CD4-positive, alpha-beta T cell (primary cell): ENCODE measurements around the gene CGB7. TPM values are rescaled to one million over a fixed set of nuclear protein-coding genes. Genes with fewer than 3 reads are reported as not detected.

Experiments used
- ATAC-seq: fragments of 200-7000 bp; cut with Tn5 transposase; one replicate; pipeline ENCODE4 v1.10.0; 2022; ENCODE audit warnings: mild to moderate bottlenecking; ENCODE audit not compliant: poor library complexity
- CTCF ChIA-PET: fragments of 350-600 bp; sonication (Branson Sonifier 250); formaldehyde crosslinking; loops from one replicate; lab custom pipeline; 2021; ENCODE audit warnings: antibody characterized with exemption, inconsistent platforms; lab: Charles Lee
- POLR2A ChIA-PET: fragments of 350-600 bp; sonication (Branson Sonifier 250); formaldehyde crosslinking; loops from one replicate; lab custom pipeline; 2021; ENCODE audit warnings: antibody characterized with exemption, inconsistent platforms; lab: Charles Lee
- DNase-seq, 14 experiments: peaks; one replicate each; pipeline ENCODE4 v3.0.0-alpha.2; 2013 to 2020; ENCODE audit warnings: mixed read lengths in 2 of 14
- H3K27ac ChIP-seq, 2 donors: one replicate each; pipeline versions ENCODE4 v1.5.1 to v1.7.0; 2013; ENCODE audit warnings: low read length in 2 of 2, low read depth in 1 of 2, mild to moderate bottlenecking in 1 of 2
- H3K27me3 ChIP-seq, 2 experiments: 1 replicate in 1 of 2; 2 replicates in 1 of 2; pipeline versions ENCODE4 v1.6.1 to v1.7.0; 2013; ENCODE audit warnings: low read length in 2 of 2, control low read depth in 1 of 2, mild to moderate bottlenecking in 1 of 2, moderate library complexity in 1 of 2; ENCODE audit not compliant: insufficient read depth in 2 of 2, control insufficient read depth in 1 of 2
- H3K36me3 ChIP-seq: one replicate; pipeline ENCODE4 v1.6.1; 2013; ENCODE audit warnings: low read length, control low read depth; ENCODE audit not compliant: insufficient read depth
- H3K4me1 ChIP-seq: one replicate; pipeline ENCODE4 v1.6.1; 2013; ENCODE audit warnings: low read length, control low read depth; ENCODE audit not compliant: insufficient read depth
- H3K4me3 ChIP-seq: one replicate; pipeline ENCODE4 v1.5.1; 2013; ENCODE audit warnings: mild to moderate bottlenecking, low read length, moderate library complexity
- H3K9me3 ChIP-seq, 2 experiments: 1 replicate in 1 of 2; 2 replicates in 1 of 2; pipeline versions ENCODE4 v1.6.1 to v1.7.0; 2013; ENCODE audit warnings: low read length in 2 of 2, mild to moderate bottlenecking in 2 of 2, control low read depth in 1 of 2, moderate library complexity in 1 of 2; ENCODE audit not compliant: control insufficient read depth in 1 of 2, insufficient read depth in 1 of 2
- H3K27ac Mint-ChIP-seq: one replicate; pipeline ENCODE4 v1.8.0; 2020; ENCODE audit warnings: mixed read lengths
- H3K27me3 Mint-ChIP-seq: one replicate; pipeline ENCODE4 v1.8.0; 2021; ENCODE audit warnings: mixed read lengths
- H3K36me3 Mint-ChIP-seq: one replicate; pipeline ENCODE4 v1.8.0; 2021; ENCODE audit warnings: low read depth, mixed read lengths
- H3K4me1 Mint-ChIP-seq: one replicate; pipeline ENCODE4 v1.8.0; 2021; ENCODE audit warnings: low read depth, mixed read lengths
- H3K4me3 Mint-ChIP-seq: one replicate; pipeline ENCODE4 v1.8.0; 2020; ENCODE audit warnings: mild to moderate bottlenecking, mixed read lengths
- H3K9me3 Mint-ChIP-seq: one replicate; pipeline ENCODE4 v1.8.0; 2020; ENCODE audit warnings: mixed read lengths
- intact Hi-C, 2 experiments: fragments of 100-400 bp; cut with DNase I in 1 of 2; cut with micrococcal nuclease in 1 of 2; formaldehyde crosslinking; loops; one replicate each; pipeline versions ENCODE4 v1.15.1 to v1.9.0; 2023 to 2025; cut with DNase I, micrococcal nuclease
- total RNA-seq, 174 experiments: library from RNA in 2 of 174; stranded (reverse) in 2 of 174; gene quantifications; one replicate each; pipeline ENCODE4 v1.2.3 and lab custom pipeline; 2021 to 2026
- TF ChIP-seq, protein P1 (sequence below): fragments of 200-600 bp; IDR thresholded peaks from one replicate; pipeline ENCODE4 v1.8.0; 2022; ENCODE audit warnings: antibody characterized with exemption, mild to moderate bottlenecking

Gene CGB7
- total RNA-seq, 2 experiments from 2014 or later: not detected

DNA sequence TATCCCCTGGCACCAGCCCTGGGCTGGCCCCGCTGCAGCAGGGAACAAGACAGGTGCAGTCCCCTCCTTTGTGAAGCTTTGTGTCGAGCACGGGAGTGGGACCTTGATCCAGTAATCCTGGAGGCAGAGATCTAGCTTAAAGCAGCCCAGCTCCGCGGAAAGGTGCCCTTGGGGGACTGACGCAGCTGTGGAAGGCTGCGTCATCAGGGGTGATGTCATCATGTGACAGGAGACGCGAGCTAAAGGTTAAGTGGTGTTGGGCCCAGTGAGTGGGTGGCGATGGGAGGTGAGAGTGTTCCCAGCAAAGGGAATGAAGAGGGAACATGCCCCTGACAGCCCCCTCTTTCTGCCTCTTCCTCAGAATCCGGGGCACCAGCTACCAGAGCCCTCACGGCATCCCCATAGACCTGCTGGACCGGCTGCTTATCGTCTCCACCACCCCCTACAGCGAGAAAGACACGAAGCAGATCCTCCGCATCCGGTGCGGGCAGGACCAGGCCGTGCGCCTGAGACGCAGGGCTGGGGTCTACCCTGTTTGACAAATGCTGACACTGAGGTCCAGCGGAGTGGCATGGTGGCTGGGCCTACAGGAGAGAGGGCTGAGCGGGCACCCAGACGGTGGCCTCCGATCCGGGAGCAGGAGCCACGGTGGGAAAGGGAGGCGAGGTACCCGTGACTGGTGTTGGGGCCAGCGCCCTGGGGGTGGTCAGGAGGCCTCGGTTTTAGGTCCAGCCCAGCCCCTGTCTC is 43.3 kb downstream of the CGB7 start:
- TF ChIP-seq, protein P1, sequence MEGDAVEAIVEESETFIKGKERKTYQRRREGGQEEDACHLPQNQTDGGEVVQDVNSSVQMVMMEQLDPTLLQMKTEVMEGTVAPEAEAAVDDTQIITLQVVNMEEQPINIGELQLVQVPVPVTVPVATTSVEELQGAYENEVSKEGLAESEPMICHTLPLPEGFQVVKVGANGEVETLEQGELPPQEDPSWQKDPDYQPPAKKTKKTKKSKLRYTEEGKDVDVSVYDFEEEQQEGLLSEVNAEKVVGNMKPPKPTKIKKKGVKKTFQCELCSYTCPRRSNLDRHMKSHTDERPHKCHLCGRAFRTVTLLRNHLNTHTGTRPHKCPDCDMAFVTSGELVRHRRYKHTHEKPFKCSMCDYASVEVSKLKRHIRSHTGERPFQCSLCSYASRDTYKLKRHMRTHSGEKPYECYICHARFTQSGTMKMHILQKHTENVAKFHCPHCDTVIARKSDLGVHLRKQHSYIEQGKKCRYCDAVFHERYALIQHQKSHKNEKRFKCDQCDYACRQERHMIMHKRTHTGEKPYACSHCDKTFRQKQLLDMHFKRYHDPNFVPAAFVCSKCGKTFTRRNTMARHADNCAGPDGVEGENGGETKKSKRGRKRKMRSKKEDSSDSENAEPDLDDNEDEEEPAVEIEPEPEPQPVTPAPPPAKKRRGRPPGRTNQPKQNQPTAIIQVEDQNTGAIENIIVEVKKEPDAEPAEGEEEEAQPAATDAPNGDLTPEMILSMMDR: no peak
- Histone ChIP-seq H3K4me1 (peaks cover 21% of the 10 kb centered on the region), H3K27ac (no peak overlapping the region), H3K36me3 (peaks cover 21% of the 10 kb centered on the region), H3K27me3 (no peaks in the 10 kb centered on the region), H3K4me3 (no peak overlapping the region), H3K9me3 (no peaks in the 10 kb centered on the region)
- Mint-ChIP-seq H3K4me3 (no peak overlapping the region), H3K27me3 (peaks cover 5% of the 10 kb centered on the region), H3K27ac (no peak overlapping the region), H3K4me1 (peaks cover 6% of the 10 kb centered on the region), H3K36me3 (peaks cover 34% of the 10 kb centered on the region), H3K9me3 (no peaks in the 10 kb centered on the region)
- ATAC-seq (no peak), DNase-seq (no peak)
- POLR2A ChIA-PET: no interaction called here
- intact Hi-C loops: no loop called here
- CTCF ChIA-PET: interaction anchor here (0.6 kb wide), 1 partner anchor 145 kb away, joined by 3 read pairs; no protein-coding TSS in a partner anchor

DNA sequence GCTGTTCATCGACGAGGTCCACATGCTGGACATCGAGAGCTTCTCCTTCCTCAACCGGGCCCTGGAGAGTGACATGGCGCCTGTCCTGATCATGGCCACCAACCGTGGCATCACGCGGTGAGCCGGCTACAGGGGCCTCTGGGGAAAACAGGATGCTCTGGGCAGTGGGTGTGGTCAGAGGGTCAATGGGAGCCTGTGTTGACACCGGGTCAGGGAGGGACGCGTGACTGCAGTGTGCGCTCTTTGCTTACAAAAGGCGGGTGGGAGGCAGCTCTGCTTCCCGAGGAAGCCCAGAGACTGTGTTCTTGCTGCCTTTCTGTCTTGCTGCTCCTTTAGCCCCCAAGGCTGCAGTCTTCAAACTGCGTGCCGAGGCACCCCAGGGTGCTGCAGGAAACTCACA is 46.4 kb downstream of the CGB7 start:
- no peak for DNase-seq
- no peak overlapping the region for H3K4me3 ChIP-seq
- H3K36me3 ChIP-seq: peaks cover 34% of the 10 kb centered on the region
- peaks cover 46% of the 10 kb centered on the region for H3K36me3 Mint-ChIP-seq
- CTCF ChIA-PET: interaction anchor here (1.1 kb wide), 1 partner anchor 11 kb away, joined by 3 read pairs; no protein-coding TSS in a partner anchor
- H3K9me3 Mint-ChIP-seq: no peaks in the 10 kb centered on the region
- H3K4me1 Mint-ChIP-seq: no peaks in the 10 kb centered on the region
- intact Hi-C loops: no loop called here
- H3K27ac Mint-ChIP-seq: no peak overlapping the region
- H3K27me3 Mint-ChIP-seq: no peaks in the 10 kb centered on the region
- TF ChIP-seq, protein P1: no peak
- H3K9me3 ChIP-seq: no peaks in the 10 kb centered on the region
- no peak overlapping the region for H3K4me3 Mint-ChIP-seq
- no peaks in the 10 kb centered on the region for H3K4me1 ChIP-seq
- POLR2A ChIA-PET: no interaction called here
- no peak for ATAC-seq
- no peaks in the 10 kb centered on the region for H3K27me3 ChIP-seq
- H3K27ac ChIP-seq: no peak overlapping the region

DNA sequence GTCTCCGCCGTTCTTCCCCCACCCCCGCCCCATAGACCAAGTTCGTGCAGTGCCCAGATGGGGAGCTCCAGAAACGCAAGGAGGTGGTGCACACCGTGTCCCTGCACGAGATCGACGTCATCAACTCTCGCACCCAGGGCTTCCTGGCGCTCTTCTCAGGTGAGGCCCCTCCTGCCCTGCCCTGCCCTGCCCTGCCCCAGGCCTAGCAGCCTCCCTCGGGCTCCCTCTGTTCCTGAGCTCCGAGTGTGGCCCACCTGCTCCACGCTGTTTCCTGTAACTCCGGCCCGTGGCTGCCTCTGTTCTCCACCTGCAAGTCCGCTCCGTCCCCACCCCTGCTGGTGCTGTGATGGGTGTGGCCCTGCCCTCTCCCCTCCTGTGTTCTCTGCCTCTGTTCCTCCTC is 47.1 kb downstream of the CGB7 start:
- intact Hi-C loops: no loop called here
- TF ChIP-seq, protein P1: no peak
- Mint-ChIP-seq H3K4me3 (no peak overlapping the region), H3K36me3 (peaks cover 51% of the 10 kb centered on the region), H3K27ac (no peak overlapping the region), H3K27me3 (no peaks in the 10 kb centered on the region), H3K4me1 (no peaks in the 10 kb centered on the region), H3K9me3 (no peaks in the 10 kb centered on the region)
- H3K9me3 ChIP-seq: no peaks in the 10 kb centered on the region
- no peaks in the 10 kb centered on the region for H3K4me1 ChIP-seq
- no peak overlapping the region for H3K27ac ChIP-seq
- H3K4me3 ChIP-seq: no peak overlapping the region
- ATAC-seq (no peak), DNase-seq (no peak)
- H3K27me3 ChIP-seq: no peaks in the 10 kb centered on the region
- H3K36me3 ChIP-seq: peaks cover 39% of the 10 kb centered on the region
- ChIA-PET POLR2A (no interaction called here), CTCF (no interaction called here)
